Myocyte (in vitro differentiated cells): Measurements from ENCODE around the gene TAGLN. TPM values are rescaled to one million over a fixed set of nuclear protein-coding genes. Genes with fewer than 3 reads are reported as not detected.
A peak's percentile ranks its signal among the peaks of the same experiment; 100 is the strongest.

Experiments
- DNase-seq: peaks from one replicate; pipeline ENCODE4 v3.0.0-alpha.2; 2012; ENCODE audit warnings: low read depth
- total RNA-seq: library from RNA; depleted of rRNA; stranded (reverse); fragments of >200 nt; gene quantifications from 2 replicates; pipeline ENCODE4 v1.2.3, GENCODE V29; 2014

TAGLN gene
- total RNA-seq, 1 donor from 2014 or later, result 462 TPM

DNA sequence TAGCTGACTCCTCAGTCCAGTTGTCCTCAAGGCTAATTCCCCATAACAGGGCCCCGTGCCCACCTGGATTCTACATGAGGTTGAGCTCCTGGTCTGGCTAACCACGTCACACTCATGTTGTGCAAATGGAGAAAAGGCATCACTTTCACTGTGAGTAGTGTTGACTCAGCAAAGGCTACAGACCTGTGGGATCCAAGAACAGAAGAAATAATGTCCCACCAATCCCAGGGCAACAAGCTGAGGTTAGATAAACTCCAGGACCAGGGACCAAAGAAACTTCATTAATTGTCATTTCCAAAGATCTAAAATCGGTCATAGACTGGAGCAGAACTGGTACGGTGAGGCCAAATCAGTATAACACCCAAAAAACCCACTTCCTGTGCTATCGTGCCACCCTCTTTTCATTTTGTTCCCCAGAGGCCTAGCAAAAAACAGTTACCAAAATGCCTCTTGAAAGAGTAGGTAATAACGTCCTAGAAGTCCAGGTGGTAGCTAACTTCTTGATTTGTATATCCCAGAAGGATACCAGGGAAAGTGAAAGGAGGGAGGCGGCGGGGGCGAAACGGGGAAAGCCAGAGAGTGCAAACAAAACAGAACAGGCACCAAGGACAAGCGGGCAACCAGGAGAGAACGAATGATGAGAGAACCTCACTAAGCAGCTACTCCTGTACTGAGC, 31.3 kb downstream of the TAGLN start:
- no peak for DNase-seq

DNA sequence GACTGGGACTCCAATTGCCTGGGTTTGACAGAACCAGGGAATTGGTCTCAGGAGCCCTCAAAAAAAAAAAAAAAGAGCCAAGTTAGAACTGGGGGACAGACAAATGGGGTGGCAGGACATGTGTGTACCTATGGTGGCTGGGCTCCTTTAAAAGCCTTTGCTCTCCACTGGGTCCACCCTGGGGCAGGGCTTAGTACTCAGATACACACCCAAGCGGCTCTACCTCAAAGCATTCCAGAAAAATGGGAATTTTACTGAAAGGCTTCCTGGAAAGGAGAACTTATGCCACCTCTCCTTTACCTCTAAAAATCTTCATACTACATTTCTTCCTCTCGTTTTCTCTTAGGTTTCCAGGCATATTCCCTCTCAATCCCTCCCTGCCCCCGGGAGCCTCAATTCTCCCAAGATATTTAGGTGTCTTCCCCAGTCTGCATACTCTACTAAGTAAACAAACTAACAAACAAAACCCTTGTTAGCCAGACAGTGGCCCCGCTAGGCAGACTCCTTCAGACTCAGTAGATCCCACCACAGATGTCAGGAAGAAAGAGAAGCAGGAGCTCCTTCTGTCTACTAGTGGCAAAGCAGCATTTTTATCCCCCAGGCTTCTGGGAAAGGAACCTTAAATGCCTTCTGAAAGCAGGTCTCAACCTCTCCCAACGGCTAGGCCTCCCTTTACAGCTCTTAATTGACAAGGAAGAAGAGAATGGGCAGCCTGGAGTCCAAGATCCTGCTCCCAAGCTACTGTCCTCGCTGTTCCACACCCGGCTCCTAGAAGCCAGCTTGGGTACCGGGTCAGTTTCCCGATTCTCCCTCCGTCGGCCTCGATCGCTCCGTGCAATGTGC, 32.0 kb downstream of the TAGLN start:
- DNase-seq, result no peak

GRCh38 chr11:117231842-117232091, 32.6 kb downstream of the TAGLN start, which contains the start of gene PCSK7:
PCSK7 (minus strand) TSS chr11:117232073; CDS start chr11:117229844, 2,229 bp downstream.
- DNase-seq, result peak; percentile 75

GRCh38 chr11:117232092-117232878, 33.1 kb downstream of the TAGLN start, which contains the start of gene RNF214:
RNF214 (plus strand) TSS chr11:117232671; CDS start chr11:117234273, 1,602 bp downstream.
- peak; percentile 81 for DNase-seq

DNA sequence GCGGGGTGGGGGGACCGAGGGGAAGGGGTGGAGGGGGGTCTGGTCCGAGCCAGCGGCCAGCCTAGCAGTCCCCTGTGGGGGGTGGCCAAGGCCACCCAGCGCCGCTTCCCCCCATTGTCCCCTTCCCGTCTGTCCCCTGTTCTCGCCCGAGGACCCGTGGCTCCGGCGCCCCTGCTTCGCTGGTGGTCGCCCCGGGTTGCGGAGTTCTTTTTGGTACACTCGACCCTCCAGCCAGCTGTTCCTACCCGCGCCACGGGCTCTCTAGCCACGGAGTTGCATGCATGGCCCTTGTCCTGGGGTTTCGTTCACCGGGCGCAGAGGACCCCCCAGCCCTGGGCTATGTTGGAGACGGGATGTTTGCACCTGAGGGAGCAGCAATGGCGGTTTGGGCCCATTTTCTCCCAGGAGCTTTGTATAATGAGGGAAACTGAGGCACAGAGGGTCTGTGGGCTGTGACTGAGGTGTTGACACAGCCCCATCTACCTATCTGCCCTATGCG, 33.8 kb downstream of the TAGLN start:
- DNase-seq, result no peak

GRCh38 chr11:117238221-117238620, 39.1 kb downstream of the TAGLN start:
- DNase-seq, result no peak

DNA sequence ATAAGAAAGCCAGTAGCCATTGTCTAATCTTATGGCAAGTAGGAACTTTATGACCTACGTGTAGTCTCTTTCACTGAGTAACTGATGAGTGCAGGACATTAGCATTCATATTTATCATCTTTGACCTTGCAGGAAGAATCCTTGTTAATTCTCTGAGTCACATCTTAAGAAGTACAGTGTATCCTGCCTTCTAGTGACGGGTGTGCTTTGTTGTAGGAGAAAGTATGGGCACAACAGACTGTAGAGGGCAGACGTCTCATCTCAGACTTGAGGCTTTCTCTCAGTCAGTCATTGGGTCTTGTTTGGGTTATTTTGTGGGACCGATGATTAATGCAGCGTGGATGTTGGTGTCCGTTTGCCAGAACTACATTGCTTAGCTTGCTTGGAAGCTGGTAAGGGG, 40.1 kb downstream of the TAGLN start:
- peak; percentile 78 for DNase-seq

- no peak for DNase-seq
Measured at GRCh38 chr11:117248341-117248740, 49.2 kb downstream of the TAGLN start.

DNA sequence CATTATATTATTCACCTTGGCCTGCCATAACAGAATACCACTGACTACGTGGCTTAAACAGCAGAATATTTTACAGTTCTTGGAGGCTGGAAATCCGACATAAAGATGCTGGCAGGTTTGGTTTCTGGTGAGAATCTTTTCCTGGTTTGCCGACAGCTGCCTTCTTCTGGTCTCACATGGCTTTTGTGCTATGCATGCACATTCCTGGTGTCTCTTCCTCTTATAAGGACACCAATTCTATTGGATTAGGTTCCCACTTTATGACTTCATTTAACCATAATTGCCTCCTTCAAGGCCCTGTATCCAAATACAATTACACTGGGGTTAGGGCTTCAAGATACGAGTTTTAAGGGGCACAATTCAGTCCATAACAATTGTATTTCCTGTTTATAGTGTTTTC, 50.4 kb downstream of the TAGLN start:
- peak; percentile 58 for DNase-seq

- no peak for DNase-seq
Measured at GRCh38 chr11:117251506-117251905, 52.3 kb downstream of the TAGLN start.

DNA sequence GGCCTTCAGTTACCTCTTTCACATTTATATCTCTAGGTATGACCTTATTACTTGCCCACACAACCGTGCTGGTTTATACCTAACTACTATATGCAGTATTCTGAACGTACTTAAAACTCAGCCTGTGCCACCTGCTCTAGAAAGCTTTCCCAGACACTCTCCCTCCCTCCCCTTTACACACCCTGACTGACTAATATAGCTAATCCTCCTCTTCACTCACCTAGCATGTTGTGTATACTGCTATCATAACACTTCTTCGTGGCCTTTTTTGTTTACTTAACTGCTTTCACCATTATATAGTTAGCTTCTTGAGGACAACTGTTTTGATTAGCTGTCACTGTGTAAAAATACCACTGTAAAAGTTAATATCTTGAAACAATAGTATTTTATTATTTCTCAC, 56.8 kb downstream of the TAGLN start:
- DNase-seq, result no peak

GRCh38 chr11:117256573-117256972, 57.4 kb downstream of the TAGLN start:
- DNase-seq, result peak; percentile 41

Other genes starting within 250 kb of the TAGLN start
- 19.7 and 49.9 TPM in 2 replicates for gene SIK3, start 100.9 kb upstream of the TAGLN start, total RNA-seq
- gene PAFAH1B2, start 55.1 kb upstream of the TAGLN start, total RNA-seq, result 93.0 and 94.1 TPM in 2 replicates
- gene SIDT2, start 20.6 kb upstream of the TAGLN start, total RNA-seq, result 24.7 and 39.6 TPM in 2 replicates
- gene PCSK7, start 32.7 kb downstream of the TAGLN start, total RNA-seq, result 36.8 and 42.3 TPM in 2 replicates
- gene RNF214, start 33.3 kb downstream of the TAGLN start, total RNA-seq, result 14.8 and 16.3 TPM in 2 replicates
- gene BACE1-AS, start 92.0 kb downstream of the TAGLN start, total RNA-seq, result 4.8 and 6.0 TPM in 2 replicates
- gene BACE1, start 116.9 kb downstream of the TAGLN start, total RNA-seq, result 22.0 and 23.5 TPM in 2 replicates
- gene CEP164, start 128.5 kb downstream of the TAGLN start, total RNA-seq, result 20.8 and 30.9 TPM in 2 replicates